GM21381 (cell line): ENCODE results near the gene FANK1.
"Not testable (repeated sequence)": the region's sequence is repeated elsewhere in the genome, so short reads cannot be mapped to it uniquely, and the experiment has no call there.

Source experiments
- ATAC-seq: cut with Tn5 transposase; IDR thresholded peaks from one replicate; pipeline ENCODE4 v1.9.1; 2021; ENCODE audit warnings: mild to moderate bottlenecking, moderate library complexity; ENCODE audit not compliant: unreplicated experiment

Gene FANK1

DNA sequence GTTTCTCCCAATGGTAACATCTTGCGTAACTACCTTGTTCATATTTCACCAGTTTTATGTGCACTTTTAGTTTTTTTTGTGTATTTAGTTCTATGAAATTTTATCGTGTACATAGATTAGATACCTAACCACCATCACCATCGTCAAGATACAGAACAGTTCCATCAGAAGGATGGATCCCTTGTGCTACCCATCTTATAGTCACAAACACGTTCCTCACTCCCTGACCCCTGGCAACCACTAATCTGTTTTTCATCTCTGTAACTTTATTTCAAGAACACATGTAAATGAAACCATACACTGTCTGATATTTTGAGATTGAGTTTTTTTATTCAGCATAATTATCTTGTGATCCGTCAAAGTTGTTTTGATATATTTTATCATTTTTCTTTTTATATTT, 29.9 kb downstream of the FANK1 start:
- ATAC-seq, result no peak

GRCh38 chr10:125927265-125927664, 30.9 kb downstream of the FANK1 start:
- ATAC-seq, result not testable (repeated sequence)

GRCh38 chr10:125928928-125929585, 32.7 kb downstream of the FANK1 start:
- ATAC-seq, result no peak

DNA sequence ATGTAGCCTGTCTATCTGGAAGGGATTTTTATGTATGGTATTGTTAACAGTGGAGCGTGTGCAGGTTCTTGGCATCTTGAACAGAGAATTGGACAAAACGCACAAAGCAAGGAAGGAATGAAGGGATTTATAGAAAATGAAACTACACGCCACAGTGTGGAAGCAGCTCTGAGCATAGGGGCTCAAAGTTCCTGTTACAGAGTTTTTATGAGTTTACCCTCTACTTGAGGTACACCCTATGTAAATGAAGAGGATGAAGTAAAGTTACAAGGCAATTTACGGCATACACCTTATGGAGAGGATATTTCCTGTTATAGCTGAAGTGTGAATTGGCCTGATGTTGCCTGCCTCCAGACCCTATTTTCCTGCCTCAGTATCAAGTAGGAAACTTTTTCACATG, 33.3 kb downstream of the FANK1 start:
- no peak for ATAC-seq

GRCh38 chr10:125933693-125934092, 37.3 kb downstream of the FANK1 start:
- no peak for ATAC-seq

- ATAC-seq, result no peak
Observed at GRCh38 chr10:125936331-125936730, 40.0 kb downstream of the FANK1 start.

GRCh38 chr10:125940515-125940914, 44.2 kb downstream of the FANK1 start:
- ATAC-seq, result no peak

- no peak for ATAC-seq
Observed at GRCh38 chr10:125951290-125951689, 54.9 kb downstream of the FANK1 start.

GRCh38 chr10:125953778-125954385, 57.5 kb downstream of the FANK1 start:
- no peak for ATAC-seq

DNA sequence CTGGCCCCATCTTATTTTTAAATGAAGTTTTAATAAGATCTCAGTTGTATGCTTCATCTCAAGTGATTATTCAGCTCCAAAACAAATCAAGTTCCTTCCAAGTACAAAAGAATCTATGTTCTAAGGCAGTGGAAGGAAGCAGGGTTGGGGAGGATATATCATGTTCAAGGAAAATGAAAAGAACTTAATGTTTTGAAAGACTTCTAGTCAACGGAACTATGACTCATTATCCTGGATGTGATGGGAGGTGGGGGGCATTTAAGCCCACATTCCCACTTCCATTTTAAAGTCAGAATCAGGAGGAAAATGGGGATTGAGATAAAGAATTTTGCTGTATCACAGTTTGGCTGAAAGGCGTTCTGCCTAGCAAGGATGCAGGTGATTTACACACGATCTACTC, 59.4 kb downstream of the FANK1 start:
- ATAC-seq, result no peak

- ATAC-seq, result no peak
Observed at GRCh38 chr10:125961743-125962142, 65.4 kb downstream of the FANK1 start.

- no peak for ATAC-seq
Observed at GRCh38 chr10:125962200-125962599, 65.8 kb downstream of the FANK1 start.

- ATAC-seq, result no peak
Observed at GRCh38 chr10:125964558-125964957, 68.2 kb downstream of the FANK1 start.

- ATAC-seq, result no peak
Observed at GRCh38 chr10:125967533-125967932, 71.2 kb downstream of the FANK1 start.

GRCh38 chr10:125970077-125970630, 73.8 kb downstream of the FANK1 start:
- ATAC-seq, result not testable (repeated sequence)

DNA sequence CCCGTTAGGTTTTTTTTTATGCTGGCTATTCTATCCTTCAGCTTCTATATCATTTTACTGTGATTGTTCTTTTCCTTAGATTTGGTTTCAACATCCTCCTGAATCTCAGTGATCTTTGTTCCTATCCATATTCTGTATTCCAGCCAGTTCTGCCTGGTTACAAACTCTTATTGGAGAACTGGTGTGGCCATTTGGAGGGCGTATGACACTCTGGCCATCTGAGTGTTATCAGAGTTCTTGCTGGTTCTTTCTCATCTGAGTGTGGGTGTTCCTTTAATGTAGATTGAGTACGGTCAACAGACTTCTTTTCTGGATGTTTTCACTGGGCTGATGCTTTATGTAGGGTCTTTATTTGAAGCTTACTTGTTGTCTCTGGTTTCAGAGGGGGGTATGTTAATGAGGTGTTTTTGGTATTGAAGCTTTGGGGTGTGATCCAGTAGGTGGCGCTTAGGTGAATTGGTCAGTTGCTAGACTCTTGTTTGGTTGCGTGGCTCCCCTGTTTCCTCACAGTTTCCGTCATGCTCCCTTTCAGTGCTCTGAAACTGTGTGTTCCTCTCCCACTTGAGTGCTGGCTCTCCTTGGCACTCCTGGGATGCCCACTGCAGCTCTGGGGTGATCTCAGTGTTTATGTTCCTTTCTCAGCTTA, 80.7 kb downstream of the FANK1 start:
- ATAC-seq, result no peak

GRCh38 chr10:125979976-125980375, 83.6 kb downstream of the FANK1 start:
- ATAC-seq, result no peak

GRCh38 chr10:125980521-125981035, 84.2 kb downstream of the FANK1 start:
- ATAC-seq, result no peak

DNA sequence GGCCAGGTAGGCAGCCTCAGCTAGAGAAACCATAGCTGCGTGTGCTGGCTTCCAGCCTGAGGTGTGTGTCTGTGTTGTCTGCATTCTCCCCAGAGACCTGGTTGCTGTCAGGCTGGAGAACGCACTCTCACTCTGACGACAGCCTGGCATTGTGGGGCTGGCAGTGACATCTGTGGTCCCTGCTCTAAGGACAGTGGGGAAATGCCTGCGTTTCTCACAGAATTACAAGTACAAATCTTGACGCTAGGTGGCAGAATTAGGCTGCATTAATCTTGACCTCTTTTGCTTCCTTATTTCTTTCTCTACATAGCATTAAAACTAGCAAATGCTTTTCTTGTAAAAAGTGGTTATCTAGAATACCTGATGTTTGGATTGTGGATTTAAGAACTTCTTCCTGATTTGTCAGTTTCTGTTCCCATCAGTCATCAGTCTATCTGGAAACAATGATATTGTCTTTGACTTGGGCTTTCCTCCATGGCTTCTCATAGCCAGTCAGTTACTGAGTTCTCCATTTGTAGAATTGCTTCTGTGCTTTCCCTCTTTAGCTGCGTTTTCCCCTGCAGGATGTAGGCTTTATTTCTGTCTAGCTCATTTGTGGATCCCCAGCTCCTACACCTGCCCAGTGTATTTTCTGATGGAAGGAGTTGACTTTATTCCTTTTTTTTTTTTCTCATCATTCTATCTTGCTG, 86.0 kb downstream of the FANK1 start:
- no peak for ATAC-seq

DNA sequence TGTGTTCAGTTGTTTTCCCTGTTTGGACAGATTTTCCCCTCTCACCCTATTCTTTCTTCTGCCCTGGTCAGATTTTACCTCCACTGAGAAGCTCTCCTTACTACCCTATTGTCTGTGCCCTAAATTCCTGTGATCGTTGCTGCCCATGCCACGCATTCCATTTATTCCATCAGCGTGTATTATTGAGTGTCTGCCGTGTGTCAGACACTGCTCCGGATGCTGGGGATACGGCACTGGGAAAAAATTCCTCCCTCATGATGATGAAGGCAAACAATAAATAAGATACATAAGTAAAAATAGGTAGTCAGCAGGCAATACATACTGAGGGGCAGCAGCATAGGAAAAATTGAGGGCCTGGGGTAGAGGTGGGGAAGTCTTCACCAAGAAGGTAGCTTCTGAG, 86.8 kb downstream of the FANK1 start:
- ATAC-seq, result no peak

DNA sequence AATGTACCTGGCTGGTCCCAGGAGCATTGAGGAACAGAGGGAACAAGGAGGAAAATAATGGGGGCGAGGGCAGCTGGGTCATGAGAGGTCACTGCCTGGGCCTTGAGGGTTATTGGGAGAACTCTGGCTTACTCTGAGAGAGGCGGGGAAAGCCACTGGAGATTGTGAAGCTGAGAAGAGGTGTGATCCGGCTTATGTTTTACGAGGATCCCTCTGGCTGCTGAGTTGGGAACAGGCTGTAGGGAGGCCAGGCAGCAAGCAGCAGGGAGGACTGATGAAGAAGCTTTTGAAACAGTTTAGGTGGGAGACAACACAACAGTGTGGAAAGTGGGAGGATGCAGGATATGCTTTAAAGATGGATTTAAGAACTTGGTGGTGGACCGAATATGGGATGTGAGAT, 87.3 kb downstream of the FANK1 start:
- ATAC-seq, result no peak
